SH-SY5Y (cell line): ENCODE data around the gene MALRD1.

Experiments used
- GATA2 ChIP-seq: IDR thresholded peaks from 2 replicates; pipeline ENCODE4 v1.6.1; 2011; ENCODE audit warnings: mild to moderate bottlenecking, low read depth, low read length
- GATA3 ChIP-seq: IDR thresholded peaks from 2 replicates; pipeline ENCODE4 v1.6.1; 2011; ENCODE audit warnings: low read depth, mild to moderate bottlenecking, low read length, moderate library complexity

Gene MALRD1

GRCh38 chr10:19561181-19561580 lies 512.6 kb downstream of the MALRD1 start:
- TF ChIP-seq GATA2 (no peak), GATA3 (no peak)

GRCh38 chr10:19563388-19564141 lies 515.0 kb downstream of the MALRD1 start:
- TF ChIP-seq GATA2 = no peak
- no peak for TF ChIP-seq GATA3

- TF ChIP-seq GATA3 = no peak
- no peak for TF ChIP-seq GATA2
These were observed 521.5 kb downstream of the MALRD1 start for GRCh38 chr10:19570120-19570519.

- TF ChIP-seq GATA2 = no peak
- no peak for TF ChIP-seq GATA3
These were observed 522.4 kb downstream of the MALRD1 start for GRCh38 chr10:19570991-19571390.

- TF ChIP-seq GATA2 (no peak), GATA3 (no peak)
These were observed 523.5 kb downstream of the MALRD1 start for GRCh38 chr10:19572056-19572455.

- no peak for TF ChIP-seq GATA3
- no peak for TF ChIP-seq GATA2
These were observed 528.0 kb downstream of the MALRD1 start for GRCh38 chr10:19576576-19576975.

GRCh38 chr10:19577381-19577780 lies 528.8 kb downstream of the MALRD1 start:
- TF ChIP-seq GATA3 (no peak), GATA2 (no peak)

- TF ChIP-seq GATA3 = no peak
- TF ChIP-seq GATA2 = no peak
These were observed 529.2 kb downstream of the MALRD1 start for GRCh38 chr10:19577807-19578206.

- TF ChIP-seq GATA3 (no peak), GATA2 (no peak)
These were observed 530.0 kb downstream of the MALRD1 start for GRCh38 chr10:19578571-19578970.

- TF ChIP-seq GATA3 (no peak), GATA2 (no peak)
These were observed 531.4 kb downstream of the MALRD1 start for GRCh38 chr10:19579761-19580545.

- TF ChIP-seq GATA2 = no peak
- TF ChIP-seq GATA3 = no peak
These were observed 532.1 kb downstream of the MALRD1 start for GRCh38 chr10:19580691-19581090.

GRCh38 chr10:19588608-19589007 lies 540.0 kb downstream of the MALRD1 start:
- no peak for TF ChIP-seq GATA3
- TF ChIP-seq GATA2 = no peak

- no peak for TF ChIP-seq GATA3
- no peak for TF ChIP-seq GATA2
These were observed 543.7 kb downstream of the MALRD1 start for GRCh38 chr10:19592276-19592675.

GRCh38 chr10:19595212-19595845 lies 546.7 kb downstream of the MALRD1 start:
- TF ChIP-seq GATA3 (no peak), GATA2 (no peak)

GRCh38 chr10:19605806-19606205 lies 557.2 kb downstream of the MALRD1 start:
- no peak for TF ChIP-seq GATA2
- no peak for TF ChIP-seq GATA3

GRCh38 chr10:19606968-19607367 lies 558.4 kb downstream of the MALRD1 start:
- TF ChIP-seq GATA2 = no peak
- no peak for TF ChIP-seq GATA3
